Adrenal gland (tissue), 12 donors: ENCODE results near the gene SNX32. TPM values are rescaled to one million over a fixed set of nuclear protein-coding genes. Genes with fewer than 3 reads are reported as not detected.

ENCODE experiments used
- DNase-seq, 7 donors: peaks; one replicate each; pipeline ENCODE4 v3.0.0-alpha.2; 2019 to 2020
- H3K27ac ChIP-seq, 5 donors: fragments of 200-600 bp; sonication (generic) in 4 of 5; 1 replicate in 3 of 5; 2 replicates in 2 of 5; pipeline versions ENCODE4 v1.5.1 to v1.8.0; 2016 to 2020; ENCODE audit warnings: mild to moderate bottlenecking in 1 of 5
- H3K27me3 ChIP-seq: fragments of 200-600 bp; 2 replicates; pipeline ENCODE4 v1.8.0; 2021
- H3K36me3 ChIP-seq, 2 donors: fragments of 200-600 bp; replicated peaks in 1 of 2; 1 replicate in 1 of 2; 2 replicates in 1 of 2; pipeline versions ENCODE4 v1.5.1 to v1.8.0; 2018 to 2022
- H3K4me1 ChIP-seq, 2 donors: fragments of 200-600 bp; replicated peaks in 1 of 2; 1 replicate in 1 of 2; 2 replicates in 1 of 2; pipeline versions ENCODE4 v1.5.1 to v1.8.0; 2018 to 2021
- H3K4me3 ChIP-seq, 4 donors: fragments of 200-600 bp; sonication (generic) in 3 of 4; one replicate each; pipeline ENCODE4 v1.5.1; 2016 to 2018
- H3K9me3 ChIP-seq, 3 donors: fragments of 200-600 bp; sonication (generic) in 1 of 3; replicated peaks in 1 of 3; 1 replicate in 2 of 3; 2 replicates in 1 of 3; pipeline versions ENCODE4 v1.5.1 to v1.8.0; 2016 to 2021
- POLR2A ChIP-seq, 2 donors: fragments of 450-650 bp; IDR thresholded peaks; one replicate each; pipeline ENCODE4 v1.6.1; 2017; ENCODE audit warnings: antibody characterized with exemption in 2 of 2, mild to moderate bottlenecking in 2 of 2, moderate library complexity in 1 of 2
- WGBS, 4 donors: extraction: QIAGEN DNeasy Blood & Tissue Kit in 2 of 4; methylation state at CpG; one replicate each; pipeline versions ENCODE4 v1.1.5 to v1.1.7; 2013 to 2017; 5-methylcytosine and 5-hydroxymethylcytosine counted together
- intact Hi-C, 2 donors: fragments of 100-400 bp; cut with DNase I; formaldehyde crosslinking; loops; one replicate each; pipeline versions ENCODE4 v1.14.1 to v1.15.0; 2022 to 2023
- polyA plus RNA-seq, 3 donors: library from polyadenylated mRNA; stranded (reverse); fragments of 200-250 nt in 2 of 3; fragments of 350-450 nt in 1 of 3; fragmentation: Illumina TruSeq in 1 of 3; extraction: RNeasy Lipid Tissue Mini Kit (QIAGEN cat#74804) in 1 of 3; gene quantifications; one replicate each; pipeline ENCODE4 v1.2.3, GENCODE V29; 2013 to 2014
- total RNA-seq, 9 donors: library from RNA; depleted of rRNA in 4 of 9; stranded (reverse); fragments of >200 nt in 4 of 9; fragments of 120-200 nt in 1 of 9; fragmentation: NEBNext Ultra II Directional in 1 of 9; extraction: Animal tissue kit (Norgen Biotek cat#: 25700) in 1 of 9; gene quantifications; one replicate each; pipeline versions ENCODE4 v1.1.0 to v1.2.4, GENCODE V29; 2013 to 2023
- TF ChIP-seq, protein P1 (sequence below), 6 experiments: fragments of 450-650 bp in 4 of 6; fragments of 200-600 bp in 2 of 6; sonication (generic) in 1 of 6; IDR thresholded peaks; 1 replicate in 5 of 6; 2 replicates in 1 of 6; pipeline versions ENCODE4 v1.5.1 to v1.8.0; 2016 to 2021; ENCODE audit warnings: antibody characterized with exemption in 6 of 6, mild to moderate bottlenecking in 2 of 6, moderate library complexity in 1 of 6
- donor health status: healthy with polysubstance abuse.
- donor health status: Bipolar disorder and iron deficiency.
- donor health status: DM: yes; HTN: yes; CAD: no.
- donor health status: DM: no; HTN: no; CAD: no.
- donor health status: DM: no; HTN: no; CAD: no.
- donor health status: DM: yes; HTN: yes; CAD: no.

SNX32 gene
- total and polyA plus RNA-seq, 12 donors, result 0.11 to 1.2 (median 0.50) TPM; not detected in 3

DNA sequence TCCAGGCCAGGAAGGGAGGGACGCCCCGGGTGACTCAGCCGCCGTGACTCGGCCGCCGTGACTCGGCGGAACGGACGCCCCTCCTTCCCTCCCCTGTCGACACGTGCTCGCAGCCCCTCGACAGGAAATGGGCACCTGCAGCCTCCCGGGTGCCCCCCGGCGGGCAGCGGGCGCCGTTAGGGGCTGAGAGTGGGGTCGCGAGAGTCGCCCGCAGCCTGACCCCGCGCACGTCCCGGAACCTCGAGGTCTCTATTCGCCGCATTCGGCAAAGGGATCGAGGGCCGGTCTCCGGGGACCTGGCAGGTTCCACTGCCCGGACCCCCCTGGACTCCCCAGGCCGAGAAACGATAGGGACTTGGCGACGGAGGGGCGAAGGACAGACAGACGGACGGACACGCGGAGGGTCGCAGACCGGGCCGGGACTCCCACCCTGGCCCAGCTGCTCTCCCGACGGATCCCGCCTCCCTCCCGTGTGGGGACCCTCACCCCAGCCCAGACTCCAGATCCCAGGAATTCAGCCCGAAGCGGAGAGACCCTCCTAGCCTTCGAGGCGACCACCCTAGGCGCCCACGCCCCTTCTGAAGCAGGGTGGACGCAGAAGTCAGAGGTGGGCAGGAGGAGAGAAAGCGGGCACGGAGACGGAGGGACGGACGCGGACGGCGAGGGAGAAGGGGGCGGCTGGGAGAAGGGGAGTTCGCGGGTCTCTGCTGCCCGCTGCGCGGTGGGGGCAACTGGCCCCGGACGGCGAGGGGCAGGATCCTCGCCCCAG, 65.8 kb downstream of the SNX32 start:
- peak; percentile 64 to 82 (median 74) for DNase-seq
- Histone ChIP-seq H3K27ac (peak overlapping the region in 4 of 5 donors; percentile 63 to 85 (median 76)), H3K4me1 (peaks cover 12 to 16% of the 10 kb centered on the region in 2 donors), H3K36me3 (no peaks in the 10 kb centered on the region), H3K9me3 (no peaks in the 10 kb centered on the region), H3K27me3 (no peaks in the 10 kb centered on the region), H3K4me3 (peak overlapping the region in 3 of 4 donors; percentile 6 to 63 (median 39))
- 0 to 5% (median 2%) methylated on average over 27 to 78 of the region's 78 CpGs for WGBS, 4 donors
- no peak for TF ChIP-seq POLR2A (IDR thresholded peaks at IDR 0.05)
- TF ChIP-seq, protein P1, sequence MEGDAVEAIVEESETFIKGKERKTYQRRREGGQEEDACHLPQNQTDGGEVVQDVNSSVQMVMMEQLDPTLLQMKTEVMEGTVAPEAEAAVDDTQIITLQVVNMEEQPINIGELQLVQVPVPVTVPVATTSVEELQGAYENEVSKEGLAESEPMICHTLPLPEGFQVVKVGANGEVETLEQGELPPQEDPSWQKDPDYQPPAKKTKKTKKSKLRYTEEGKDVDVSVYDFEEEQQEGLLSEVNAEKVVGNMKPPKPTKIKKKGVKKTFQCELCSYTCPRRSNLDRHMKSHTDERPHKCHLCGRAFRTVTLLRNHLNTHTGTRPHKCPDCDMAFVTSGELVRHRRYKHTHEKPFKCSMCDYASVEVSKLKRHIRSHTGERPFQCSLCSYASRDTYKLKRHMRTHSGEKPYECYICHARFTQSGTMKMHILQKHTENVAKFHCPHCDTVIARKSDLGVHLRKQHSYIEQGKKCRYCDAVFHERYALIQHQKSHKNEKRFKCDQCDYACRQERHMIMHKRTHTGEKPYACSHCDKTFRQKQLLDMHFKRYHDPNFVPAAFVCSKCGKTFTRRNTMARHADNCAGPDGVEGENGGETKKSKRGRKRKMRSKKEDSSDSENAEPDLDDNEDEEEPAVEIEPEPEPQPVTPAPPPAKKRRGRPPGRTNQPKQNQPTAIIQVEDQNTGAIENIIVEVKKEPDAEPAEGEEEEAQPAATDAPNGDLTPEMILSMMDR (IDR thresholded peaks at IDR 0.05), result no peak
- intact Hi-C loops, result no loop called here

DNA sequence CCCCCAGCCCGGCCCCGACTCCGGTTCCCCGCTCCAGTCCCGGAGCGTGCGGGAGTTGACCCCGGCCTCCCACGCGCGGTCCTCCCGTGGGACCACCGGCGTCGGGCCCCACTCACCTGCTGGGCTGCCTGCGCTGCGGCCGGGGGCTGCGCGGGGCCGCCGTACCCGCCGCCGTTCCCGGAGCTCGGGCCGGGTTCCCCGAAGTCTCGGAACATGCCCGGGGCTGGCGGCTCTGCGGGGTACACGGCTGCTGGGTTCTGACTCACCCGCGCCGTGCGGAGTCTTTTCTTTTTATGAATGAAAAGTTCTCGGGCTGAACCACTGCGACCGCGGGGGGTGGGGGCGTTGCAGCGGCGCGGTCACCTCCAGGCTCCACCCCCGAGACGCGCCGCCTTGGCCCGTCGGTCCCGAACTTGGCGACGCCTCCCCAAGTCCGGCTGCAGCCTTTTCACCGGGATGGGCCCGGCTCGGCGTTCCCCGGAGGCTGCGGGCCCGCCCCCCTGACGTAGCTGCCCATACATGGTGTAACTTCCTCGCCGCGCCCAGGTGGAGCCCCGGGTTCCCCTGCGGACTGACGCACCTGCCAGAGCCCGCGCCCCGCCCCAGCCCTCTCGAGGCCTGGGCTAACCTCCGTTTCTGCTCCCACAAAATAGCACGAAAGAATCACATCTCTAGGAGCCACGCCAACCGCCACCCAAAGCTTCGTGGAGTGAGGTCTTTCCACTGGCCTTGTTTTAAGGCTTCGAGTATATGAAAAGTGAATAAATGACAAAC, 66.5 kb downstream of the SNX32 start, which contains the start of gene FOSL1:
FOSL1 (minus strand) TSS at position 264 of the 774 bp plus-strand sequence; CDS start at position 215, 49 bp downstream.
- H3K27me3 ChIP-seq, result no peaks in the 10 kb centered on the region
- WGBS, 4 donors, result 2 to 17% (median 3%) methylated on average over 6 to 80 of the region's 80 CpGs
- H3K4me1 ChIP-seq, result peaks cover 12 to 16% of the 10 kb centered on the region in 2 donors
- intact Hi-C loops, result no loop called here
- TF ChIP-seq, protein P1 (IDR thresholded peaks at IDR 0.05), result no peak
- peak; percentile 90 to 97 for TF ChIP-seq POLR2A (IDR thresholded peaks at IDR 0.05)
- peak within 1 kb of the TSS in 3 of 4 donors; percentile 6 to 63 (median 39) for H3K4me3 ChIP-seq
- H3K9me3 ChIP-seq, result no peaks in the 10 kb centered on the region
- no peaks in the 10 kb centered on the region for H3K36me3 ChIP-seq
- DNase-seq, result peak; percentile 85 to 95 (median 93)
- peak within 1 kb of the TSS; percentile 3 to 85 (median 70) for H3K27ac ChIP-seq

DNA sequence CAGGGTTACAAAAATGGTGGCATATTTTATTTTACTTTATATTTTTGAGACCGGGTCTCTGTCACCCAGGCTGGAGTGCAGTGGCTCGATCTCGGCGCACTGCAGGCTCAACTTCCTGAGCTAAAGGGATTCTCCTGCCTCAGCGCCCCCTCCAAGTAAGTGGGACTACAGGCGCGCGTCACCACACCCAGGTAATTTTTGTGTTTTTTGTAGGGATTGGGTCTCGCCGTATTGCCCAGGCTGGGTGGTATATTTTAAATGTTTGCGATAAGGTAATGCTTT, 67.1 kb downstream of the SNX32 start:
- Histone ChIP-seq H3K4me1 (peaks cover 12 to 16% of the 10 kb centered on the region in 2 donors), H3K27ac (peak overlapping the region; percentile 3 to 85 (median 70)), H3K4me3 (peak overlapping the region in 1 of 4 donors; percentile 63), H3K9me3 (no peaks in the 10 kb centered on the region), H3K36me3 (no peaks in the 10 kb centered on the region), H3K27me3 (no peaks in the 10 kb centered on the region)
- 76 to 81% (median 77%) methylated on average over 11 of the region's 11 CpGs for WGBS, 4 donors
- TF ChIP-seq POLR2A (IDR thresholded peaks at IDR 0.05), result no peak
- TF ChIP-seq, protein P1 (IDR thresholded peaks at IDR 0.05), result no peak
- intact Hi-C loops, result no loop called here
- no peak for DNase-seq

DNA sequence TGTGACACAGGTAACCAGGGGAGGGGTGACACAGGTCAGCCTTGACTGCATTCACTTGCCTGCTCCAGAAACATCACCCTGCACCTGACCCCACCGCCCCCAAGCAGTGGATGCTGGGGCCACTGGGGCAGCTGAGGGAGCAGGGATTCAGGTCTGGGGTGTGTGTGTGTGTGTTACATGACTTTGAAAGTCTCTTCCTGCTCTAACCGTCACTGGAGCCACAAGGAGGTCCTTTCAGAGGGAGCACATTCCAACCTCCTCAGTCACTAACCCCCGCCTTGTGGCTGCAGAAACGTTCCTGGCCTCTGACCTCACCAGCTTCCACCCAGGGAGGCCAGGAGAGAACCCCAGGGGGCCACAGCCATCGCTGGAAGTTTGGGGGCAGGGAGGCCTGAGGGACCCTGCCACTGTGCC, 69.3 kb downstream of the SNX32 start:
- intact Hi-C loops, result no loop called here
- peaks cover 12 to 16% of the 10 kb centered on the region in 2 donors for H3K4me1 ChIP-seq
- H3K36me3 ChIP-seq, result no peaks in the 10 kb centered on the region
- no peak overlapping the region for H3K4me3 ChIP-seq
- no peak overlapping the region for H3K27ac ChIP-seq
- no peak for DNase-seq
- WGBS, 4 donors, result 15 to 41% (median 27%) methylated on average over 2 to 5 of the region's 5 CpGs
- H3K9me3 ChIP-seq, result no peaks in the 10 kb centered on the region
- no peaks in the 10 kb centered on the region for H3K27me3 ChIP-seq
- TF ChIP-seq, protein P1 (IDR thresholded peaks at IDR 0.05), result no peak
- TF ChIP-seq POLR2A (IDR thresholded peaks at IDR 0.05), result no peak
